ENCODE results near the gene VTN. TPM values are rescaled to one million over a fixed set of nuclear protein-coding genes. Genes with fewer than 3 reads are reported as not detected.

The VTN gene
- total and polyA plus RNA-seq, 2 donors (not counting 1 experiment from before 2014, with no cell fraction given) = 0.34 to 0.36 TPM

DNA sequence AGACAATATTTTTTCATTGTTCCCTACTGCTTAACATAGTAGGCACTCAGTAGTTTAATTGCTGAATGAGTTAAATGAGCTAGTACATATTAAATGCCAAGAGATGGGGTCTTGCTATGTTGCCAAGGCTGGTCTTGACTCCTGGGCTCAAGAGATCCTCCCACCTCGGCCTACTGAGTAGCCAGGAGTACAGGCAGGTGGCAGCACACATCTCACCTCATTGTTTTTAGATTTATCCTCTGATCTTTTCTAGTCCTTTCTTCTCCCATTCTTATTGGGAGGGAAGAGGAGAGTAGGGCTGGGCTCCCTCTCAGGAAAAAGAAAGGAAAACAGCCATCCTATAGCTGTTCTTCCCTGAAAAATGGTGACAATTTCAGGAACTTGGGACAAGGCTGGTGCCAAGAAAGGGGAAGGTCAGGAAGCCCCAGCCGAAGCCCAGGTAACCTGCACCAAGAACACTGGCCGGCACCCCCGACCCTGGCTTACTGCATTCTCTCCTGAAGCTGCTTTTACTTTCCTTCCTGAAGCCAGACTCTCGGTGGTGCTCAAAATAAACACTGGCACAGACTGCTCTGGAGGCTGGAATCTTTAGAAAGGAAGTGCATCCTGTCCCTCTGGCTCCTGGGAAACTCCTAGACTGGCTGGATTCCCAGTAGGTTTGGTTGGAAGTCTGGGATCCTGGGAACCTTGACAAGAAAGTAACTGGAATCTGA lies 31.9 kb downstream of the VTN start:
- 97% methylated on average over 4 of the region's 5 CpGs for WGBS (ENCODE audit: insufficient coverage)
- intact Hi-C loops (cut with micrococcal nuclease) = loop anchor here (5.0 kb wide), 2 partner anchors 234 to 986 kb away; partner anchors contain the start of gene PIGS
- Mint-ChIP-seq H3K4me1 (peaks cover 33% of the 10 kb centered on the region), H3K27me3 (no peaks in the 10 kb centered on the region), H3K9me3 (ENCODE audit: insufficient read depth) (no peaks in the 10 kb centered on the region), H3K27ac (no peak overlapping the region), H3K4me3 (no peak overlapping the region)
- ChIA-PET POLR2A (interaction anchor here (0.6 kb wide), 1 partner anchor 212 kb away, joined by 3 read pairs; no protein-coding TSS in a partner anchor), CTCF (no interaction called here)
- no peak overlapping the region for H2AFZ ChIP-seq (ENCODE audit: insufficient read depth, low read depth, low read length, poor library complexity, severe bottlenecking)
- no peak for TF ChIP-seq EZH2 (IDR thresholded peaks at IDR 0.05; ENCODE audit: borderline replicate concordance, insufficient read depth, low read depth, low read length, poor library complexity, severe bottlenecking)
- TF ChIP-seq, protein P1, sequence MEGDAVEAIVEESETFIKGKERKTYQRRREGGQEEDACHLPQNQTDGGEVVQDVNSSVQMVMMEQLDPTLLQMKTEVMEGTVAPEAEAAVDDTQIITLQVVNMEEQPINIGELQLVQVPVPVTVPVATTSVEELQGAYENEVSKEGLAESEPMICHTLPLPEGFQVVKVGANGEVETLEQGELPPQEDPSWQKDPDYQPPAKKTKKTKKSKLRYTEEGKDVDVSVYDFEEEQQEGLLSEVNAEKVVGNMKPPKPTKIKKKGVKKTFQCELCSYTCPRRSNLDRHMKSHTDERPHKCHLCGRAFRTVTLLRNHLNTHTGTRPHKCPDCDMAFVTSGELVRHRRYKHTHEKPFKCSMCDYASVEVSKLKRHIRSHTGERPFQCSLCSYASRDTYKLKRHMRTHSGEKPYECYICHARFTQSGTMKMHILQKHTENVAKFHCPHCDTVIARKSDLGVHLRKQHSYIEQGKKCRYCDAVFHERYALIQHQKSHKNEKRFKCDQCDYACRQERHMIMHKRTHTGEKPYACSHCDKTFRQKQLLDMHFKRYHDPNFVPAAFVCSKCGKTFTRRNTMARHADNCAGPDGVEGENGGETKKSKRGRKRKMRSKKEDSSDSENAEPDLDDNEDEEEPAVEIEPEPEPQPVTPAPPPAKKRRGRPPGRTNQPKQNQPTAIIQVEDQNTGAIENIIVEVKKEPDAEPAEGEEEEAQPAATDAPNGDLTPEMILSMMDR (IDR thresholded peaks at IDR 0.05) = no peak
- peaks cover 19 to 24% of the 10 kb centered on the region in 2 donors for H3K4me1 ChIP-seq (ENCODE audit: control insufficient read depth in 2 of 2, insufficient read depth in 2 of 2, low read length in 2 of 2)
- no peak overlapping the region for H3K27ac ChIP-seq (ENCODE audit: low read length in 2 of 2)
- no peak overlapping the region for H3K9ac ChIP-seq (ENCODE audit: low read length)
- H3K79me2 ChIP-seq (ENCODE audit: control insufficient read depth, insufficient read depth, low read length) = peaks cover 68% of the 10 kb centered on the region
- peaks cover 15% of the 10 kb centered on the region for H4K20me1 ChIP-seq (ENCODE audit: control insufficient read depth, insufficient read depth, low read length, poor library complexity, severe bottlenecking)
- H3K9me3 ChIP-seq (ENCODE audit: control extremely low read depth in 1 of 3, control insufficient read depth in 2 of 3, insufficient read depth in 1 of 3, low read length in 2 of 3) = no peaks in the 10 kb centered on the region
- DNase-seq (no peak), ATAC-seq (ENCODE audit: low read depth) (no peak)
- no peak overlapping the region for H3K4me3 ChIP-seq (ENCODE audit: control extremely low read depth in 1 of 5, extremely low read depth in 1 of 5, insufficient read depth in 1 of 5, low read depth in 2 of 5, low read length in 4 of 5)
- peaks cover 0 to 31% of the 10 kb centered on the region in 2 experiments for H3K36me3 ChIP-seq (replicated peaks in 1 of 2; ENCODE audit: control extremely low read depth in 1 of 2, control insufficient read depth in 1 of 2, extremely low read depth in 1 of 2, insufficient read depth in 2 of 2, low read length in 1 of 2)
- no peaks in the 10 kb centered on the region for H3K27me3 ChIP-seq (replicated peaks in 1 of 4; ENCODE audit: control extremely low read depth in 1 of 4, control insufficient read depth in 3 of 4, insufficient read depth in 4 of 4, low read length in 3 of 4)
- H3K4me2 ChIP-seq (replicated peaks; ENCODE audit: low read depth, low read length, poor library complexity, severe bottlenecking) = no peak overlapping the region
